Trophoblast cell (in vitro differentiated cells and primary cell): ENCODE data around the gene ZNF516.

Source experiments
- DNase-seq, 2 donors: peaks; one replicate each; pipeline ENCODE4 v3.0.0-alpha.2; 2016
- H2AFZ ChIP-seq: 2 replicates; pipeline ENCODE4 v1.6.1; 2013; ENCODE audit warnings: low read length, moderate library complexity, mild to moderate bottlenecking; ENCODE audit not compliant: insufficient read depth, poor library complexity
- H2AK5ac ChIP-seq: 2 replicates; pipeline ENCODE4 v1.6.1; 2013; ENCODE audit warnings: mild to moderate bottlenecking, low read length
- H2BK120ac ChIP-seq: 2 replicates; pipeline ENCODE4 v1.6.1; 2013; ENCODE audit warnings: low read length, mild to moderate bottlenecking, moderate library complexity; ENCODE audit not compliant: insufficient read depth, poor library complexity
- H2BK12ac ChIP-seq: 2 replicates; pipeline ENCODE4 v1.6.1; 2013; ENCODE audit warnings: mild to moderate bottlenecking, low read length, moderate library complexity
- H2BK5ac ChIP-seq: 2 replicates; pipeline ENCODE4 v1.6.1; 2013; ENCODE audit warnings: low read length, low read depth, moderate library complexity, mild to moderate bottlenecking; ENCODE audit not compliant: poor library complexity
- H3K14ac ChIP-seq: 2 replicates; pipeline ENCODE4 v1.6.1; 2013; ENCODE audit warnings: mild to moderate bottlenecking, low read length
- H3K18ac ChIP-seq: 2 replicates; pipeline ENCODE4 v1.6.1; 2013; ENCODE audit warnings: mild to moderate bottlenecking, low read length
- H3K23ac ChIP-seq: 2 replicates; pipeline ENCODE4 v1.6.1; 2013; ENCODE audit warnings: low read length
- H3K27ac ChIP-seq: 2 replicates; pipeline ENCODE4 v1.5.1; 2013; ENCODE audit warnings: low read depth, mild to moderate bottlenecking, inconsistent platforms, low read length, moderate library complexity
- H3K27me3 ChIP-seq: 2 replicates; pipeline ENCODE4 v1.6.1; 2013; ENCODE audit warnings: inconsistent platforms, mild to moderate bottlenecking, low read length, moderate library complexity; ENCODE audit not compliant: insufficient read depth
- H3K36me3 ChIP-seq, 2 experiments: 1 replicate in 1 of 2; 2 replicates in 1 of 2; pipeline ENCODE4 v1.6.1; 2013; ENCODE audit warnings: low read length in 2 of 2, mild to moderate bottlenecking in 2 of 2, moderate library complexity in 1 of 2; ENCODE audit not compliant: insufficient read depth in 2 of 2, control insufficient read depth in 1 of 2
- H3K4ac ChIP-seq: 2 replicates; pipeline ENCODE4 v1.6.1; 2013; ENCODE audit warnings: low read depth, mild to moderate bottlenecking, low read length, moderate library complexity
- H3K4me1 ChIP-seq, 2 experiments: 1 replicate in 1 of 2; 2 replicates in 1 of 2; pipeline ENCODE4 v1.6.1; 2013; ENCODE audit warnings: low read length in 2 of 2, mild to moderate bottlenecking in 2 of 2, moderate library complexity in 1 of 2; ENCODE audit not compliant: insufficient read depth in 2 of 2, control insufficient read depth in 1 of 2
- H3K4me2 ChIP-seq: 2 replicates; pipeline ENCODE4 v1.6.1; 2013; ENCODE audit warnings: inconsistent platforms, mild to moderate bottlenecking, low read length, moderate library complexity
- H3K4me3 ChIP-seq: 2 replicates; pipeline ENCODE4 v1.5.1; 2013; ENCODE audit warnings: mild to moderate bottlenecking, low read depth, low read length, inconsistent platforms
- H3K79me1 ChIP-seq: one replicate; pipeline ENCODE4 v1.6.1; 2013; ENCODE audit warnings: low read length
- H3K79me2 ChIP-seq: 2 replicates; pipeline ENCODE4 v1.6.1; 2013; ENCODE audit warnings: low read length, mild to moderate bottlenecking; ENCODE audit not compliant: control insufficient read depth, insufficient read depth, poor library complexity
- H3K9ac ChIP-seq: 2 replicates; pipeline ENCODE4 v1.6.1; 2013; ENCODE audit warnings: mild to moderate bottlenecking, low read length
- H3K9me3 ChIP-seq: 2 replicates; pipeline ENCODE4 v1.6.1; 2013; ENCODE audit warnings: low read depth, mild to moderate bottlenecking, control low read depth, inconsistent platforms, low read length; ENCODE audit not compliant: insufficient read depth
- H4K12ac ChIP-seq: 2 replicates; pipeline ENCODE4 v1.6.1; 2013; ENCODE audit warnings: low read depth, mild to moderate bottlenecking, low read length, moderate library complexity
- H4K8ac ChIP-seq: 2 replicates; pipeline ENCODE4 v1.6.1; 2013; ENCODE audit warnings: low read depth, mild to moderate bottlenecking, low read length, moderate library complexity
- H4K91ac ChIP-seq: one replicate; pipeline ENCODE4 v1.6.1; 2013; ENCODE audit warnings: low read depth, mild to moderate bottlenecking, low read length, moderate library complexity
- WGBS: extraction: QIAGEN DNeasy Blood & Tissue Kit; methylation state at CpG from one replicate; pipeline ENCODE4 v1.1.7; 2013; ENCODE audit warnings: missing lambda C conversion rate; ENCODE audit not compliant: insufficient read length, insufficient coverage; ENCODE audit errors: extremely low coverage; 5-methylcytosine and 5-hydroxymethylcytosine counted together

ZNF516 gene

GRCh38 chr18:76491776-76492668 is 3.0 kb downstream of the ZNF516 start:
- Histone ChIP-seq H2BK120ac (peak overlapping the region; percentile 15), H3K79me1 (peaks cover 18% of the 10 kb centered on the region), H3K9me3 (peaks cover 2% of the 10 kb centered on the region), H4K91ac (peak overlapping the region; percentile 2), H3K14ac (no peak overlapping the region), H4K12ac (no peak overlapping the region), H2BK12ac (no peak overlapping the region), H3K4me1 (peaks cover 0 to 18% of the 10 kb centered on the region in 2 experiments), H2BK5ac (no peak overlapping the region), H3K79me2 (peaks cover 5% of the 10 kb centered on the region), H3K27me3 (peaks cover 5% of the 10 kb centered on the region), H3K4me2 (peak overlapping the region; percentile 100), H2AFZ (peak overlapping the region; percentile 4), H3K9ac (peak overlapping the region; percentile 77), H3K23ac (peak overlapping the region; percentile 85), H3K27ac (no peak overlapping the region), H3K18ac (peak overlapping the region; percentile 14), H3K36me3 (no peaks in the 10 kb centered on the region), H4K8ac (peak overlapping the region; percentile 58), H2AK5ac (peak overlapping the region; percentile 29), H3K4me3 (peak overlapping the region; percentile 78), H3K4ac (peak overlapping the region; percentile 9)
- peak in 1 of 2 donors; percentile 14 for DNase-seq
- WGBS, result no CpG with 5 or more reads among the region's 70 CpGs

- peak overlapping the region; percentile 58 for H4K8ac ChIP-seq
- no peak overlapping the region for H2BK12ac ChIP-seq
- peaks cover 18% of the 10 kb centered on the region for H3K79me1 ChIP-seq
- H2BK5ac ChIP-seq, result no peak overlapping the region
- DNase-seq, result no peak
- H3K27ac ChIP-seq, result no peak overlapping the region
- peak overlapping the region; percentile 9 for H3K4ac ChIP-seq
- no peak overlapping the region for H3K23ac ChIP-seq
- H3K4me2 ChIP-seq, result peak overlapping the region; percentile 100
- WGBS, result no CpG with 5 or more reads among the region's 31 CpGs
- H4K12ac ChIP-seq, result no peak overlapping the region
- peak overlapping the region; percentile 77 for H3K4me3 ChIP-seq
- H3K79me2 ChIP-seq, result peaks cover 5% of the 10 kb centered on the region
- H3K9ac ChIP-seq, result no peak overlapping the region
- peaks cover 5% of the 10 kb centered on the region for H3K27me3 ChIP-seq
- peaks cover 0 to 18% of the 10 kb centered on the region in 2 experiments for H3K4me1 ChIP-seq
- peaks cover 2% of the 10 kb centered on the region for H3K9me3 ChIP-seq
- no peaks in the 10 kb centered on the region for H3K36me3 ChIP-seq
- no peak overlapping the region for H2AFZ ChIP-seq
- no peak overlapping the region for H2AK5ac ChIP-seq
- no peak overlapping the region for H3K18ac ChIP-seq
- H3K14ac ChIP-seq, result no peak overlapping the region
- no peak overlapping the region for H2BK120ac ChIP-seq
- H4K91ac ChIP-seq, result peak overlapping the region; percentile 2
Measured at GRCh38 chr18:76491473-76491775, 3.6 kb downstream of the ZNF516 start.

GRCh38 chr18:76490670-76491472 is 4.2 kb downstream of the ZNF516 start:
- H3K14ac ChIP-seq, result peak overlapping the region; percentile 65
- H3K4me2 ChIP-seq, result peak overlapping the region; percentile 76
- peak overlapping the region; percentile 31 for H4K8ac ChIP-seq
- peak overlapping the region; percentile 50 for H4K91ac ChIP-seq
- peaks cover 3% of the 10 kb centered on the region for H3K79me2 ChIP-seq
- no peaks in the 10 kb centered on the region for H3K36me3 ChIP-seq
- no peak overlapping the region for H2BK12ac ChIP-seq
- H2AFZ ChIP-seq, result peak overlapping the region; percentile 23
- DNase-seq, result peak in 1 of 2 donors; percentile 18
- peak overlapping the region; percentile 8 for H3K9ac ChIP-seq
- H3K4me3 ChIP-seq, result peak overlapping the region; percentile 81
- no peak overlapping the region for H2BK5ac ChIP-seq
- H4K12ac ChIP-seq, result peak overlapping the region; percentile 61
- peaks cover 0 to 18% of the 10 kb centered on the region in 2 experiments for H3K4me1 ChIP-seq
- H3K9me3 ChIP-seq, result peaks cover 2% of the 10 kb centered on the region
- H3K23ac ChIP-seq, result no peak overlapping the region
- peak overlapping the region; percentile 0 for H2BK120ac ChIP-seq
- H3K27ac ChIP-seq, result no peak overlapping the region
- H2AK5ac ChIP-seq, result no peak overlapping the region
- peaks cover 14% of the 10 kb centered on the region for H3K79me1 ChIP-seq
- WGBS, result no CpG with 5 or more reads among the region's 73 CpGs
- peak overlapping the region; percentile 1 for H3K18ac ChIP-seq
- peaks cover 5% of the 10 kb centered on the region for H3K27me3 ChIP-seq
- peak overlapping the region; percentile 82 for H3K4ac ChIP-seq

GRCh38 chr18:76490033-76490432 is 5.0 kb downstream of the ZNF516 start:
- H3K79me2 ChIP-seq, result peaks cover 3% of the 10 kb centered on the region
- no peak overlapping the region for H3K23ac ChIP-seq
- no peak overlapping the region for H2BK5ac ChIP-seq
- peaks cover 2% of the 10 kb centered on the region for H3K9me3 ChIP-seq
- H3K4me2 ChIP-seq, result no peak overlapping the region
- H4K91ac ChIP-seq, result no peak overlapping the region
- no peak overlapping the region for H3K4me3 ChIP-seq
- H3K36me3 ChIP-seq, result no peaks in the 10 kb centered on the region
- no peak overlapping the region for H2AFZ ChIP-seq
- H3K27ac ChIP-seq, result no peak overlapping the region
- DNase-seq, result no peak
- WGBS, result no CpG with 5 or more reads among the region's 5 CpGs
- no peak overlapping the region for H2BK12ac ChIP-seq
- H3K4me1 ChIP-seq, result peaks cover 0 to 15% of the 10 kb centered on the region in 2 experiments
- H2BK120ac ChIP-seq, result no peak overlapping the region
- peaks cover 5% of the 10 kb centered on the region for H3K27me3 ChIP-seq
- H2AK5ac ChIP-seq, result no peak overlapping the region
- no peak overlapping the region for H3K4ac ChIP-seq
- peaks cover 8% of the 10 kb centered on the region for H3K79me1 ChIP-seq
- H3K18ac ChIP-seq, result no peak overlapping the region
- H4K8ac ChIP-seq, result no peak overlapping the region
- no peak overlapping the region for H4K12ac ChIP-seq
- H3K9ac ChIP-seq, result no peak overlapping the region
- H3K14ac ChIP-seq, result no peak overlapping the region
